IMR-90 (cell line): ENCODE results near the gene PXK. TPM values are rescaled to one million over a fixed set of nuclear protein-coding genes. Genes with fewer than 3 reads are reported as not detected.

ENCODE experiments used
- ATAC-seq: fragments of 200-7000 bp; cut with Tn5 transposase; 2 replicates; pipeline ENCODE4 v1.9.1; 2020; ENCODE audit warnings: low read depth, mild to moderate bottlenecking, moderate library complexity
- BruUV-seq: library from RNA; stranded (reverse); fragments of 400-500 nt; replicated peaks from 2 replicates; lab custom pipeline; 2021; lab: Mats Ljungman, UMichigan
- CTCF ChIA-PET: fragments of 300-600 bp; formaldehyde crosslinking; extraction: SDS; loops from one replicate; lab custom pipeline; 2021; ENCODE audit warnings: antibody characterized with exemption; lab: Yijun Ruan, JAX
- POLR2A ChIA-PET: fragments of 300-600 bp; sonication (Branson Sonifier 250); formaldehyde crosslinking; loops from one replicate; lab custom pipeline; 2022; ENCODE audit warnings: antibody characterized with exemption; ENCODE audit not compliant: unreplicated experiment; lab: Charles Lee
- DNase-seq: peaks from one replicate; pipeline ENCODE4 v3.0.0; 2013
- H2AFZ ChIP-seq: replicated peaks from 2 replicates; pipeline ENCODE3; 2013; ENCODE audit warnings: low read length, mild to moderate bottlenecking; ENCODE audit not compliant: poor library complexity
- H2AK5ac ChIP-seq: 2 replicates; pipeline ENCODE4 v1.6.1; 2013; ENCODE audit warnings: low read depth, low read length, inconsistent platforms
- H2AK9ac ChIP-seq: replicated peaks from 2 replicates; pipeline ENCODE3; 2013; ENCODE audit warnings: mild to moderate bottlenecking, low read depth, low read length, moderate library complexity; ENCODE audit not compliant: poor library complexity
- H2BK120ac ChIP-seq: 2 replicates; pipeline ENCODE4 v1.6.1; 2013; ENCODE audit warnings: low read depth, low read length, inconsistent platforms
- H2BK15ac ChIP-seq: 3 replicates; pipeline ENCODE4 v1.6.1; 2013; ENCODE audit warnings: low read depth, low read length, inconsistent platforms
- H2BK20ac ChIP-seq: 2 replicates; pipeline ENCODE4 v1.6.1; 2013; ENCODE audit warnings: low read depth, mild to moderate bottlenecking, inconsistent platforms, low read length, moderate library complexity
- H2BK5ac ChIP-seq: 2 replicates; pipeline ENCODE4 v1.6.1; 2013; ENCODE audit warnings: mild to moderate bottlenecking, low read depth, low read length, inconsistent platforms; ENCODE audit not compliant: poor library complexity, severe bottlenecking
- H3K14ac ChIP-seq: replicated peaks from 2 replicates; pipeline ENCODE4 v1.6.1; 2013; ENCODE audit warnings: low read depth, low read length, inconsistent platforms
- H3K18ac ChIP-seq: 2 replicates; pipeline ENCODE4 v1.6.1; 2013; ENCODE audit warnings: low read depth, low read length, control low read depth
- H3K23ac ChIP-seq: 2 replicates; pipeline ENCODE4 v1.6.1; 2013; ENCODE audit warnings: low read depth, low read length, inconsistent platforms
- H3K27ac ChIP-seq: 2 replicates; pipeline ENCODE4 v1.5.1; 2013; ENCODE audit warnings: mild to moderate bottlenecking, control low read depth, low read length; ENCODE audit not compliant: insufficient read depth
- H3K27me3 ChIP-seq: 2 replicates; pipeline ENCODE4 v1.6.1; 2013; ENCODE audit warnings: low read length; ENCODE audit not compliant: control insufficient read depth, insufficient read depth
- H3K36me3 ChIP-seq: 2 replicates; pipeline ENCODE4 v1.6.1; 2013; ENCODE audit warnings: low read length, mixed read lengths; ENCODE audit not compliant: control insufficient read depth, insufficient read depth
- H3K4ac ChIP-seq: 2 replicates; pipeline ENCODE4 v1.6.1; 2013; ENCODE audit warnings: low read depth, low read length, inconsistent platforms
- H3K4me1 ChIP-seq: 2 replicates; pipeline ENCODE4 v1.6.1; 2013; ENCODE audit warnings: low read length, mixed read lengths; ENCODE audit not compliant: control insufficient read depth, insufficient read depth
- H3K4me2 ChIP-seq: 2 replicates; pipeline ENCODE4 v1.6.1; 2013; ENCODE audit warnings: low read depth, mild to moderate bottlenecking, control low read depth, low read length, moderate library complexity
- H3K4me3 ChIP-seq: 2 replicates; pipeline ENCODE4 v1.5.1; 2013; ENCODE audit warnings: low read depth, mild to moderate bottlenecking, control low read depth, low read length, moderate library complexity; ENCODE audit not compliant: insufficient read depth
- H3K56ac ChIP-seq: 2 replicates; pipeline ENCODE4 v1.6.1; 2013; ENCODE audit warnings: low read length, inconsistent platforms; ENCODE audit not compliant: insufficient read depth; ENCODE audit errors: extremely low read depth
- H3K79me1 ChIP-seq, 2 experiments: 2 replicates each; pipeline ENCODE4 v1.6.1; 2013; ENCODE audit warnings: low read length in 2 of 2, inconsistent platforms in 1 of 2, low read depth in 1 of 2
- H3K9ac ChIP-seq: 2 replicates; pipeline ENCODE4 v1.6.1; 2013; ENCODE audit warnings: low read depth, low read length, control low read depth
- H3K9me1 ChIP-seq: 2 replicates; pipeline ENCODE4 v1.6.1; 2013; ENCODE audit warnings: low read length, inconsistent platforms; ENCODE audit not compliant: insufficient read depth
- H3K9me3 ChIP-seq: 2 replicates; pipeline ENCODE4 v1.6.1; 2013; ENCODE audit warnings: low read length; ENCODE audit not compliant: control insufficient read depth, insufficient read depth
- H4K20me1 ChIP-seq: 2 replicates; pipeline ENCODE4 v1.6.1; 2013; ENCODE audit warnings: low read length, inconsistent platforms; ENCODE audit not compliant: insufficient read depth
- H4K5ac ChIP-seq: 2 replicates; pipeline ENCODE4 v1.6.1; 2013; ENCODE audit warnings: mild to moderate bottlenecking, low read depth, low read length, control low read depth
- H4K8ac ChIP-seq, 2 experiments: 2 replicates each; pipeline ENCODE4 v1.6.1; 2013; ENCODE audit warnings: low read depth in 2 of 2, low read length in 2 of 2, control low read depth in 1 of 2, inconsistent platforms in 1 of 2
- H4K91ac ChIP-seq: 2 replicates; pipeline ENCODE4 v1.6.1; 2013; ENCODE audit warnings: low read depth, low read length, inconsistent platforms; ENCODE audit not compliant: insufficient read depth
- CEBPB ChIP-seq: IDR thresholded peaks from 2 replicates; pipeline ENCODE4 v1.6.1; 2012; ENCODE audit warnings: low read depth, low read length, improper control_type of control experiment
- CHD1 ChIP-seq: IDR thresholded peaks from 2 replicates; pipeline ENCODE4 v1.6.1; 2012; ENCODE audit warnings: low read depth, low read length, improper control_type of control experiment
- CTCF ChIP-seq: conservative IDR thresholded peaks from 2 replicates; pipeline ENCODE4 v1.5.1; 2012; ENCODE audit warnings: mild to moderate bottlenecking, low read depth, low read length, improper control_type of control experiment
- FOS ChIP-seq: fragments of 150-350 bp; IDR thresholded peaks from 2 replicates; pipeline ENCODE4 v1.6.1; 2016; ENCODE audit warnings: low read depth, low read length
- MAFK ChIP-seq: IDR thresholded peaks from 2 replicates; pipeline ENCODE4 v1.6.1; 2012; ENCODE audit warnings: low read depth, low read length, improper control_type of control experiment
- NFE2L2 ChIP-seq: fragments of 150-350 bp; IDR thresholded peaks from 2 replicates; pipeline ENCODE4 v1.6.1; 2016; ENCODE audit warnings: low read depth, mild to moderate bottlenecking, low read length
- POLR2A ChIP-seq: IDR thresholded peaks from 2 replicates; pipeline ENCODE4 v1.6.1; 2012; ENCODE audit warnings: mild to moderate bottlenecking, low read depth, low read length
- RCOR1 ChIP-seq: IDR thresholded peaks from 2 replicates; pipeline ENCODE4 v1.6.1; 2012; ENCODE audit warnings: mild to moderate bottlenecking, low read length, improper control_type of control experiment; ENCODE audit not compliant: insufficient replicate concordance
- RFX5 ChIP-seq: IDR thresholded peaks from 2 replicates; pipeline ENCODE4 v1.8.0; 2012; ENCODE audit warnings: low read depth, mild to moderate bottlenecking, low read length, moderate library complexity
- SMC3 ChIP-seq: fragments of 150-350 bp; IDR thresholded peaks from 2 replicates; pipeline ENCODE4 v1.6.1; 2016; ENCODE audit warnings: low read depth, mild to moderate bottlenecking, antibody characterized with exemption, low read length, moderate library complexity
- USF2 ChIP-seq: fragments of 150-350 bp; IDR thresholded peaks from 2 replicates; pipeline ENCODE4 v1.6.1; 2017; ENCODE audit warnings: mild to moderate bottlenecking, antibody characterized with exemption, low read length, low read depth
- WGBS, 2 experiments: methylation state at CpG; one replicate each; pipeline versions ENCODE4 v1.1.5 to v1.1.7; 2013; ENCODE audit warnings: missing lambda C conversion rate in 2 of 2; ENCODE audit not compliant: insufficient read length in 1 of 2; ENCODE audit errors: extremely low coverage in 2 of 2; 5-methylcytosine and 5-hydroxymethylcytosine counted together
- dilution Hi-C: fragments of 300-500 bp; cut with HindIII; formaldehyde crosslinking; loops from one replicate; pipeline ENCODE4 v1.14.3; 2018; ENCODE audit warnings: low sequenced_read_pairs; ENCODE audit not compliant: unreplicated experiment
- in situ Hi-C: fragments of 300-500 bp; cut with MboI; formaldehyde crosslinking; loops from 3 replicates; pipeline ENCODE4 v1.14.3; 2019; ENCODE audit warnings: low sequenced_read_pairs, inconsistent platforms, mixed read lengths
- intact Hi-C: fragments of 100-400 bp; cut with micrococcal nuclease; formaldehyde crosslinking; loops from 2 replicates; pipeline ENCODE4 v1.10.0; 2022
- polyA plus RNA-seq, 3 experiments: library from polyadenylated mRNA; depleted of rRNA; stranded (reverse); fragments of >200 nt; gene quantifications; 2 replicates each; pipeline ENCODE4 v1.2.3, GENCODE V29; 2012; ENCODE audit warnings: low replicate concordance in 1 of 3
- total RNA-seq: library from RNA; depleted of rRNA; stranded (reverse); fragments of >200 nt; gene quantifications from 2 replicates; pipeline ENCODE4 v1.2.3, GENCODE V29; 2012

PXK gene
- total and polyA plus RNA-seq, 2 of the 4 experiments (the other 2 are of a cell fraction) = 14.3 to 17.7 TPM

DNA sequence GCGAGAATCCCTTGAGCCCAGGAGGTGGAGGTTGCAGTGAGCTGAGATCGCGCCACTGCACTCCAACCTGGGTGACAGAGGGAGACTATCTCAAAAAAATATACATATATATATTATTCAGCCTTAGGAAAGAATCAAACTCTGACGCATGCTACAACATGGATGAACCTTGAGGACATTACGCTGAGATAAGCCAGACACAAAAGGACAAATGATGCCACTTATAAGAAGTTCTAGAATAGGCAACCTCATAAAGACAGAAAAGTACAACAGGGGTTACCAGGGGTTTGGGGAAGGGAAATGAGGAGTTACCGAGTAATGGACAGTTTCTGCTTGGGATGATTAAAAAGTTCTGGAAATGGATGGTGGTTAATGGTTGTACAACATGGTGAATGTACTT lies 100.2 kb downstream of the PXK start:
- Histone ChIP-seq H3K14ac (peak overlapping the region; percentile 57), H4K8ac (peak overlapping the region; percentile 55 to 90), H2BK120ac (peak overlapping the region; percentile 1; the same call in 1 of the 2 replicates), H3K4me1 (peaks cover 14% of the 10 kb centered on the region), H3K27me3 (no peaks in the 10 kb centered on the region), H4K91ac (peak overlapping the region; percentile 67; the same call in 1 of the 2 replicates), H3K18ac (peak overlapping the region; percentile 26; the same call in 1 of the 2 replicates), H2AK5ac (peak overlapping the region; percentile 88; the same call in 1 of the 2 replicates), H3K9ac (peak overlapping the region; percentile 97), H3K27ac (peak overlapping the region; percentile 98), H2BK5ac (peak overlapping the region; percentile 98), H3K79me1 (peaks cover 17 to 26% of the 10 kb centered on the region in 2 experiments; a peak in 3 of 4 replicates), H4K20me1 (peaks cover 4% of the 10 kb centered on the region; the same call in 1 of the 2 replicates), H2BK15ac (no peak overlapping the region; the same call in 2 of the 3 replicates), H3K4me2 (peak overlapping the region; percentile 81), H3K9me1 (peaks cover 6% of the 10 kb centered on the region), H2AFZ (no peak overlapping the region), H2BK20ac (no peak overlapping the region), H3K4ac (peak overlapping the region; percentile 96), H2AK9ac (no peak overlapping the region), H4K5ac (peak overlapping the region; percentile 28; the same call in 1 of the 2 replicates), H3K23ac (peak overlapping the region; percentile 21; the same call in 1 of the 2 replicates), H3K56ac (peak overlapping the region; percentile 93), H3K9me3 (no peaks in the 10 kb centered on the region), H3K36me3 (peaks cover 25% of the 10 kb centered on the region), H3K4me3 (peak overlapping the region; percentile 92)
- dilution Hi-C loops (no loop called here), intact Hi-C loops (loop anchor here (2.0 kb wide), 2 partner anchors 60 to 100 kb away; partner anchors contain the start of gene KCTD6), in situ Hi-C loops (no loop called here)
- TSS peak; percentile 56 for BruUV-seq
- no peak for TF ChIP-seq CHD1
- no peak for TF ChIP-seq MAFK
- no peak for TF ChIP-seq NFE2L2
- TF ChIP-seq USF2 = no peak
- no peak for TF ChIP-seq SMC3
- no peak for TF ChIP-seq CTCF
- TF ChIP-seq POLR2A = no peak
- TF ChIP-seq RCOR1 = no peak
- TF ChIP-seq RFX5 = no peak
- TF ChIP-seq FOS = no peak
- no peak for TF ChIP-seq CEBPB
- no peak for ATAC-seq
- no peak for DNase-seq
- ChIA-PET POLR2A (interaction anchor here (0.6 kb wide), 1 partner anchor 25 kb away, joined by 3 read pairs; no protein-coding TSS in a partner anchor), CTCF (no interaction called here)
- whole genome bisulfite sequencing, 2 experiments = no CpG with 5 or more reads among the region's 6 CpGs
